Measurements from ENCODE around the gene GULP1. TPM values are rescaled to one million over a fixed set of nuclear protein-coding genes. Genes with fewer than 3 reads are reported as not detected.

The GULP1 gene
- total RNA-seq, 4 donors from 2014 or later = 6.4 to 44.1 (median 25.4) TPM

DNA sequence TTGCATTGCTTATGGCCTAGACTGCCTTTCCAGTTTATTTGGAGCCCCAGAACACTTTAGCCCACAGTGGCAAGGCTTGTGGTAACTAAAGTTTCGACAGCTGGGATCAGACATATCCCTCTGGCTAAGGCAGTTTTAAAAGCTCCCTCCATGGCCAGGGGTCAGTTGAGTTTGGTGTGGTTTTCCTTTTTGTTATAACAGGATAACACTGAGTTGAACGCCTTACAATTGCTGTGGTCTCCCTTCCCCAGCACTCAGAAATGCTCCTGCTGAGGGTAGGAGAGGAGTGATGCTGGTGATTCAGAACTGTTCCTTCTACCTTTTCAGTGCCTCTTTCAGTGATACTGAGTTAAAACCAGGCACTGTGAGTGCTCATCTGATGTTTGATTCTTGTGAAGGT is 182.6 kb downstream of the GULP1 start:
- Histone ChIP-seq H3K9me3 (no peaks in the 10 kb centered on the region), H3K4me3 (no peak overlapping the region), H3K36me3 (no peaks in the 10 kb centered on the region), H3K4me1 (no peaks in the 10 kb centered on the region), H3K27me3 (no peaks in the 10 kb centered on the region), H3K27ac (no peak overlapping the region)
- TF ChIP-seq, protein P1, sequence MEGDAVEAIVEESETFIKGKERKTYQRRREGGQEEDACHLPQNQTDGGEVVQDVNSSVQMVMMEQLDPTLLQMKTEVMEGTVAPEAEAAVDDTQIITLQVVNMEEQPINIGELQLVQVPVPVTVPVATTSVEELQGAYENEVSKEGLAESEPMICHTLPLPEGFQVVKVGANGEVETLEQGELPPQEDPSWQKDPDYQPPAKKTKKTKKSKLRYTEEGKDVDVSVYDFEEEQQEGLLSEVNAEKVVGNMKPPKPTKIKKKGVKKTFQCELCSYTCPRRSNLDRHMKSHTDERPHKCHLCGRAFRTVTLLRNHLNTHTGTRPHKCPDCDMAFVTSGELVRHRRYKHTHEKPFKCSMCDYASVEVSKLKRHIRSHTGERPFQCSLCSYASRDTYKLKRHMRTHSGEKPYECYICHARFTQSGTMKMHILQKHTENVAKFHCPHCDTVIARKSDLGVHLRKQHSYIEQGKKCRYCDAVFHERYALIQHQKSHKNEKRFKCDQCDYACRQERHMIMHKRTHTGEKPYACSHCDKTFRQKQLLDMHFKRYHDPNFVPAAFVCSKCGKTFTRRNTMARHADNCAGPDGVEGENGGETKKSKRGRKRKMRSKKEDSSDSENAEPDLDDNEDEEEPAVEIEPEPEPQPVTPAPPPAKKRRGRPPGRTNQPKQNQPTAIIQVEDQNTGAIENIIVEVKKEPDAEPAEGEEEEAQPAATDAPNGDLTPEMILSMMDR (IDR thresholded peaks at IDR 0.05) = no peak
- no peak for TF ChIP-seq POLR2AphosphoS5 (IDR thresholded peaks at IDR 0.05)
- no peak for TF ChIP-seq EP300 (IDR thresholded peaks at IDR 0.05; ENCODE audit: low read depth)
- TF ChIP-seq POLR2A (IDR thresholded peaks at IDR 0.05) = no peak
- intact Hi-C loops (cut with DNase I; ENCODE audit: low total_unique reads) (no loop called here), in situ Hi-C loops (cut with MboI; ENCODE audit: low pct_ligation_motif_present in 1 of 4, low pct_unique_long_range_greater_than_20kb in 1 of 4, low sequenced_read_pairs in 3 of 4) (no loop called here)
- no peak for DNase-seq
- 83% methylated on average over 2 of the region's 2 CpGs; no CpG with 5 or more reads in 1 of the 2 donors for WGBS, 2 donors (ENCODE audit: low coverage in 1 of 2)

DNA sequence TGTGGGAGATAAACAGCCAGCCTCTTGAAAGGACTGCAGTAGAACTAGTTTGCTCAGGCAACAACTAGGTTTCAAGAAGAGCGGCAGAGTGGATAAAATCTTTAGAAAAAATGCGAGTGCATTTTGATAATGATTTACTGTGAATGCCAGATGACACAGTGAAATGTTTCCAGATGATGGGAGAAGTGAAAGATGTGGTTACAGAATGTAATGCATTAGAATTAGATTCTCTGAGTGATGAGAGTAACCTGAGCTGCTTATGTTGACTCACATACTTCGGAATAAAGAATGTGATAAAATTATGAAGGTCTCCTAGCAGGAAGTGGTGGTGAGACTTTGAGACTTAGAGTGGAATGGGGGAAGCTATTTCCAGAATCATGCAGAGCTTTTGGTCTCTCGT is 184.3 kb downstream of the GULP1 start:
- no peak for DNase-seq
- TF ChIP-seq EP300 (IDR thresholded peaks at IDR 0.05; ENCODE audit: low read depth) (no peak), POLR2AphosphoS5 (IDR thresholded peaks at IDR 0.05) (no peak), POLR2A (IDR thresholded peaks at IDR 0.05) (no peak)
- TF ChIP-seq, protein P1 (IDR thresholded peaks at IDR 0.05) = no peak
- Histone ChIP-seq H3K4me1 (no peaks in the 10 kb centered on the region), H3K27me3 (no peaks in the 10 kb centered on the region), H3K9me3 (no peaks in the 10 kb centered on the region), H3K4me3 (no peak overlapping the region), H3K36me3 (no peaks in the 10 kb centered on the region), H3K27ac (no peak overlapping the region)
- in situ Hi-C loops (cut with MboI; ENCODE audit: low pct_ligation_motif_present in 1 of 4, low pct_unique_long_range_greater_than_20kb in 1 of 4, low sequenced_read_pairs in 3 of 4) (no loop called here), intact Hi-C loops (cut with DNase I; ENCODE audit: low total_unique reads) (no loop called here)
- 69 to 85% methylated on average over 3 to 4 of the region's 4 CpGs for WGBS, 2 donors (ENCODE audit: low coverage in 1 of 2)

GRCh38 chr2:188477564-188478103 is 186.0 kb downstream of the GULP1 start:
- Histone ChIP-seq H3K4me3 (no peak overlapping the region), H3K9me3 (no peaks in the 10 kb centered on the region), H3K4me1 (no peaks in the 10 kb centered on the region), H3K36me3 (no peaks in the 10 kb centered on the region), H3K27me3 (no peaks in the 10 kb centered on the region), H3K27ac (no peak overlapping the region)
- no peak for TF ChIP-seq EP300 (IDR thresholded peaks at IDR 0.05; ENCODE audit: low read depth)
- TF ChIP-seq POLR2AphosphoS5 (IDR thresholded peaks at IDR 0.05) = no peak
- TF ChIP-seq POLR2A (IDR thresholded peaks at IDR 0.05) = no peak
- TF ChIP-seq, protein P1 (IDR thresholded peaks at IDR 0.05) = no peak
- in situ Hi-C loops (cut with MboI; ENCODE audit: low pct_ligation_motif_present in 1 of 4, low pct_unique_long_range_greater_than_20kb in 1 of 4, low sequenced_read_pairs in 3 of 4) = no loop called here
- WGBS, 2 donors (ENCODE audit: low coverage in 1 of 2) = 21 to 36% methylated on average over 5 of the region's 5 CpGs
- intact Hi-C loops (cut with DNase I; ENCODE audit: low total_unique reads) = no loop called here
- no peak for DNase-seq

GRCh38 chr2:188478724-188479123 is 187.1 kb downstream of the GULP1 start:
- TF ChIP-seq POLR2AphosphoS5 (IDR thresholded peaks at IDR 0.05) (no peak), EP300 (IDR thresholded peaks at IDR 0.05; ENCODE audit: low read depth) (no peak), POLR2A (IDR thresholded peaks at IDR 0.05) (no peak)
- TF ChIP-seq, protein P1 (IDR thresholded peaks at IDR 0.05) = no peak
- Histone ChIP-seq H3K27me3 (no peaks in the 10 kb centered on the region), H3K4me3 (no peak overlapping the region), H3K36me3 (no peaks in the 10 kb centered on the region), H3K27ac (no peak overlapping the region), H3K9me3 (no peaks in the 10 kb centered on the region), H3K4me1 (no peaks in the 10 kb centered on the region)
- in situ Hi-C loops (cut with MboI; ENCODE audit: low pct_ligation_motif_present in 1 of 4, low pct_unique_long_range_greater_than_20kb in 1 of 4, low sequenced_read_pairs in 3 of 4) (no loop called here), intact Hi-C loops (cut with DNase I; ENCODE audit: low total_unique reads) (no loop called here)
- DNase-seq = no peak
- 40 to 67% methylated on average over 1 of the region's 1 CpG for WGBS, 2 donors (ENCODE audit: low coverage in 1 of 2)
